HG03103 (cell line): ENCODE data around the gene MYO18A.

Experiments used
- ATAC-seq: cut with Tn5 transposase; IDR thresholded peaks from one replicate; pipeline ENCODE4 v1.9.1; 2021; ENCODE audit warnings: low read depth; ENCODE audit not compliant: unreplicated experiment

MYO18A gene

GRCh38 chr17:29041571-29041970, 138.6 kb downstream of the MYO18A start:
- ATAC-seq, result no peak

- no peak for ATAC-seq
Observed at GRCh38 chr17:29041091-29041490, 139.1 kb downstream of the MYO18A start.

- no peak for ATAC-seq
Observed at GRCh38 chr17:29039764-29040598, 140.2 kb downstream of the MYO18A start.

GRCh38 chr17:29038085-29038795, 142.0 kb downstream of the MYO18A start:
- no peak for ATAC-seq

- no peak for ATAC-seq
Observed at GRCh38 chr17:29037739-29038084, 142.5 kb downstream of the MYO18A start.

GRCh38 chr17:29036584-29036983, 143.6 kb downstream of the MYO18A start:
- no peak for ATAC-seq

- no peak for ATAC-seq
Observed at GRCh38 chr17:29034510-29034909, 145.7 kb downstream of the MYO18A start.

GRCh38 chr17:29032857-29033197, 147.4 kb downstream of the MYO18A start:
- no peak for ATAC-seq

- ATAC-seq, result no peak
Observed at GRCh38 chr17:29032013-29032856, 148.0 kb downstream of the MYO18A start.

- ATAC-seq, result no peak
Observed at GRCh38 chr17:29031488-29031887, 148.7 kb downstream of the MYO18A start.

- no peak for ATAC-seq
Observed at GRCh38 chr17:29024316-29024952, 155.8 kb downstream of the MYO18A start.

GRCh38 chr17:29022074-29022473, 158.1 kb downstream of the MYO18A start:
- no peak for ATAC-seq

- ATAC-seq, result no peak
Observed at GRCh38 chr17:29021226-29021625, 159.0 kb downstream of the MYO18A start.
